ENCODE data around the gene COMP.

COMP gene

GRCh38 chr19:18772620-18773587, 18.2 kb downstream of the COMP start:
- Histone ChIP-seq H3K9me3 (ENCODE audit: control insufficient read depth in 1 of 2, low read length in 2 of 2) (no peaks in the 10 kb centered on the region), H3K36me3 (ENCODE audit: control insufficient read depth in 1 of 2, insufficient read depth in 2 of 2, low read length in 2 of 2) (peaks cover 0 to 15% of the 10 kb centered on the region in 2 donors), H3K27ac (ENCODE audit: low read length) (no peak overlapping the region), H3K4me3 (ENCODE audit: low read depth in 1 of 2, low read length in 2 of 2) (no peak overlapping the region), H3K27me3 (ENCODE audit: low read depth, low read length) (no peaks in the 10 kb centered on the region), H3K4me1 (ENCODE audit: control insufficient read depth in 1 of 2, insufficient read depth in 2 of 2, low read length in 2 of 2) (no peaks in the 10 kb centered on the region)

DNA sequence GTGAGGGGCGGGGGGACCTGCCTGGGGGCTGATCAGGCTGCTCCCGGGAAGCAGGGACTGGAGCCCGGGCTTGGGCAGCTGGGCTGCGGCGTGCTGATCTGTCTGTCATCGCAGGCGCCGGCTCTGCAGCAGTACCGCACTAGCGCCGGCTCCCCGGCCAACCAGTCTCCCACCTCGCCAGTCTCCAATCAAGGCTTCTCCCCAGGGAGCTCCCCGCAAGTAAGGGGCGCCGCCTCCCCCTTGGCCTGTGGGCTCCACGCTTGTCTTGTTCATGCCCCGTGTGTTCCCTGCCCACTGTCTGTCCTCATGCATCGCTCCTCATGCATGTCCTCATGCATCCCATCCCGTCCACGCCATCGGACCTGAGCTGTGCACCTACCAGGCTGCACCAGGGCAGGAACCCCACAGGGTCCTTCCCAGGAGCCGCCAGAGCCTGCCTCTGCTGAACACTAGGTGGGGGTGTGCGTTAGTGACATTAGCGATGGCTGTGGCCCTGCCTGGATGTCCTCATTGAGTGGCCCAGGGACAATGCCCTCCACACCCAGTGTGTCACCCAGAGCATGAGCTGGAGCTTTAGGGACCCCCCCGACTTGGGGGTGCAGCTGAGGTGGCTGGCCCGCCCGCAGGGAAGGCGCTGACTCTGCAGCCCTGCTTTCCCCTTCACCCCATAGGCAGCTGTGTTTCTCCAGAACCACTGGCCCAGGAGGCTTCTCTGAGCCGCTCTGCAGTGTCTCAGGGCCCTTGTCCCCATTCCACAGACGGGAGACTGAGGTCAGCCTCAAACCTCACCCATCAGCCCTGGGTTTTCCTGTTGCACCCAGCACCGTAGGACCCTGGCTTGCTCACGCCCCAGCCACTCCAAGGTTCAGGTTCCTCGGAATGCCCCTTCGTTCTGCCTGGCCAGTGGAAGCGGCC, 19.5 kb downstream of the COMP start:
- Histone ChIP-seq H3K4me1 (ENCODE audit: control insufficient read depth in 1 of 2, insufficient read depth in 2 of 2, low read length in 2 of 2) (no peaks in the 10 kb centered on the region), H3K36me3 (ENCODE audit: control insufficient read depth in 1 of 2, insufficient read depth in 2 of 2, low read length in 2 of 2) (peaks cover 0 to 22% of the 10 kb centered on the region in 2 donors), H3K4me3 (ENCODE audit: low read depth in 1 of 2, low read length in 2 of 2) (no peak overlapping the region), H3K9me3 (ENCODE audit: control insufficient read depth in 1 of 2, low read length in 2 of 2) (no peaks in the 10 kb centered on the region), H3K27me3 (ENCODE audit: low read depth, low read length) (no peaks in the 10 kb centered on the region), H3K27ac (ENCODE audit: low read length) (no peak overlapping the region)

DNA sequence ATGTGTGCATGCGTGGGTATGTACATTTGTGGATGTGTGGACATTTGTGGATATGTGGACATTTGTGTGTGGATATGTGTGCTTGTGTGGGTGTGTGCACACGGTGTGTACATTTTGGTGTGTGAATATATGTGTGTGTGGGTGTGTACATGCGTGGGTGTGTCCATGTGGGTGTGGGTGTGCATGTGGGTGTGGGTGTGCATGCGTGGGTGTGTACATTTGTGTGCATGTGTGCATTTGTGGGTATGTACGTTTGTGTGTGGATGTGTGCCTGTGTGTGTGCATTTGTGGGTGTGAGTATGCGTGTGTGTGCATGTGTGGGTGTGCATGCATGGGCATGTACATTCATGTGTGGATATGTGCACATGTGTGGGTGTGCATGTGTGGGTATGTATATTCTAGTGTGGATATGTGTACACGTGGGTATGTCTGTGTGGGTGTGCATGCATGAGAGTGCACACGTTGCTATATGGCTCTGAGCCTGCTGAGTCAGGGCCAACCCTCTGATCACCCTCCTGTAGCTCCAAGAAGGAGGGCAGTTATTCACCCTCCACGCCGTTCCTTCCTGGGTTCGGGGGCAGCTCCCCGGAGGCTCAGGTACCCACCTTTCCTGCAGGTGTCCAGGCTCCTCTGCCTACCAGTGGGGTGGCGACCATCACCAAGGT, 20.3 kb downstream of the COMP start:
- no peak overlapping the region for H3K4me3 ChIP-seq (ENCODE audit: low read depth in 1 of 2, low read length in 2 of 2)
- H3K27me3 ChIP-seq (ENCODE audit: low read depth, low read length) = no peaks in the 10 kb centered on the region
- H3K9me3 ChIP-seq (ENCODE audit: control insufficient read depth in 1 of 2, low read length in 2 of 2) = no peaks in the 10 kb centered on the region

GRCh38 chr19:18769989-18770528, 21.0 kb downstream of the COMP start:
- Histone ChIP-seq H3K9me3 (ENCODE audit: control insufficient read depth in 1 of 2, low read length in 2 of 2) (no peaks in the 10 kb centered on the region), H3K27ac (ENCODE audit: low read length) (no peak overlapping the region), H3K36me3 (ENCODE audit: control insufficient read depth in 1 of 2, insufficient read depth in 2 of 2, low read length in 2 of 2) (peaks cover 0 to 22% of the 10 kb centered on the region in 2 donors), H3K4me3 (ENCODE audit: low read depth in 1 of 2, low read length in 2 of 2) (no peak overlapping the region), H3K4me1 (ENCODE audit: control insufficient read depth in 1 of 2, insufficient read depth in 2 of 2, low read length in 2 of 2) (no peaks in the 10 kb centered on the region), H3K27me3 (ENCODE audit: low read depth, low read length) (no peaks in the 10 kb centered on the region)

More for the DNA sequence above, 20.3 kb downstream of the COMP start:
- Histone ChIP-seq H3K36me3 (ENCODE audit: control insufficient read depth in 1 of 2, insufficient read depth in 2 of 2, low read length in 2 of 2) (peaks cover 0 to 22% of the 10 kb centered on the region in 2 donors), H3K4me1 (ENCODE audit: control insufficient read depth in 1 of 2, insufficient read depth in 2 of 2, low read length in 2 of 2) (no peaks in the 10 kb centered on the region), H3K27ac (ENCODE audit: low read length) (no peak overlapping the region)

GRCh38 chr19:18768997-18769891, 21.9 kb downstream of the COMP start:
- no peaks in the 10 kb centered on the region for H3K4me1 ChIP-seq (ENCODE audit: control insufficient read depth in 1 of 2, insufficient read depth in 2 of 2, low read length in 2 of 2)
- H3K27ac ChIP-seq (ENCODE audit: low read length) = no peak overlapping the region
- H3K36me3 ChIP-seq (ENCODE audit: control insufficient read depth in 1 of 2, insufficient read depth in 2 of 2, low read length in 2 of 2) = peaks cover 0 to 22% of the 10 kb centered on the region in 2 donors
- H3K4me3 ChIP-seq (ENCODE audit: low read depth in 1 of 2, low read length in 2 of 2) = no peak overlapping the region
- no peaks in the 10 kb centered on the region for H3K27me3 ChIP-seq (ENCODE audit: low read depth, low read length)
- H3K9me3 ChIP-seq (ENCODE audit: control insufficient read depth in 1 of 2, low read length in 2 of 2) = no peaks in the 10 kb centered on the region

DNA sequence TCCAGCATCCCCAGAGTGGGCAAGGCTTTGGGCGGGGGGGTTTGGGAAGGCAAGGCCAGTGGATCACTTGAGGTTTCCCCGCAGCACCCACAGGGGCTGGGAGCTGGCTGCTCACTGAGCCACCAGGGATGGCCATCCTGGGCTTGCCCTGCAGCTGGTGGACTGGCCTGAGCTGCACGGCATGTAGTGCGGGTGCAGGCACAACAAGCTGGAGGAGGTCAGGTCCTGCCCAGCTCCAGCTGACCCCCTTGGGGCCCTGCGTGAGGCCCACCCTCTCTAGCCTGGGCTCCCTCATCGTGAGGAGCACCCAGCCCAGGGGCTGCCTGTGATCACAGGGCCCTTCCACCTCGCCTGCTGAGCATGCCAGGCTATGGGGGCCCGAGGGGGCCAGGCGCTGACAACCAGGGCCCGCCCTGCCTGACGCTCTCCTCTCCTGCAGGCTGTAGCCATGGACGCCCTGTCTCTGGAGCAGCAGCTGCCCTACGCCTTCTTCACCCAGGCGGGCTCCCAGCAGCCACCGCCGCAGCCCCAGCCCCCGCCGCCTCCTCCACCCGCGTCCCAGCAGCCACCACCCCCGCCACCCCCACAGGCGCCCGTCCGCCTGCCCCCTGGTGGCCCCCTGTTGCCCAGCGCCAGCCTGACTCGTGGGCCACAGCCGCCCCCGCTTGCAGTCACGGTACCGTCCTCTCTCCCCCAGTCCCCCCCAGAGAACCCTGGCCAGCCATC, 22.9 kb downstream of the COMP start:
- no peaks in the 10 kb centered on the region for H3K4me1 ChIP-seq (ENCODE audit: control insufficient read depth in 1 of 2, insufficient read depth in 2 of 2, low read length in 2 of 2)
- H3K36me3 ChIP-seq (ENCODE audit: control insufficient read depth in 1 of 2, insufficient read depth in 2 of 2, low read length in 2 of 2) = peaks cover 0 to 22% of the 10 kb centered on the region in 2 donors
- H3K27me3 ChIP-seq (ENCODE audit: low read depth, low read length) = no peaks in the 10 kb centered on the region
- H3K27ac ChIP-seq (ENCODE audit: low read length) = no peak overlapping the region
- no peaks in the 10 kb centered on the region for H3K9me3 ChIP-seq (ENCODE audit: control insufficient read depth in 1 of 2, low read length in 2 of 2)
- H3K4me3 ChIP-seq (ENCODE audit: low read depth in 1 of 2, low read length in 2 of 2) = no peak overlapping the region

GRCh38 chr19:18765224-18765623, 25.9 kb downstream of the COMP start:
- no peaks in the 10 kb centered on the region for H3K27me3 ChIP-seq (ENCODE audit: low read depth, low read length)
- no peak overlapping the region for H3K4me3 ChIP-seq (ENCODE audit: low read depth in 1 of 2, low read length in 2 of 2)
- no peaks in the 10 kb centered on the region for H3K9me3 ChIP-seq (ENCODE audit: control insufficient read depth in 1 of 2, low read length in 2 of 2)
- no peak overlapping the region for H3K27ac ChIP-seq (ENCODE audit: low read length)
- peaks cover 0 to 19% of the 10 kb centered on the region in 2 donors for H3K36me3 ChIP-seq (ENCODE audit: control insufficient read depth in 1 of 2, insufficient read depth in 2 of 2, low read length in 2 of 2)
- peaks cover 6 to 17% of the 10 kb centered on the region in 2 donors for H3K4me1 ChIP-seq (ENCODE audit: control insufficient read depth in 1 of 2, insufficient read depth in 2 of 2, low read length in 2 of 2)

DNA sequence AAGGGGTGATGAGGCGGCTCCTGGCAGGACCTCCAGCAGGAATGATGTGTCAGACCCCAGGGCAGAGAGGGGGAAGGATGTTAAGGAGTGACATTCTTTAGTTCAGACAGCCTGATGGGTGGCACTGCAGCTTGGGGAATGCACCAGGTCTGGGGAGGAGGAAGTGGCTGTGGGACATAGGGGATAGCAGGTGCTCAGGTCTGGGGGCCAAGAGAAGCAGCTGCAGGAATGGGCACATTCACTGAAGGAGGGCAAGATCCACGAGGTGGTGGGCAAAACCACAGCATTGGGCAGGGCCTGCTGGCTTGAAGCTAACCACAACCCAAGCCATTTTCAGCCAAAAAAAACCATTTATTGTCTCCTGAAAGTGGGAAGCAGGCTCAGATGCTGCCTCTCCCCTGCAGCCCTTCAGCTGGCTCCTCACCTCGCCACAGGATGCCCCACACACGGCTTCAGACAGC, 26.5 kb downstream of the COMP start:
- no peak overlapping the region for H3K27ac ChIP-seq (ENCODE audit: low read length)
- H3K36me3 ChIP-seq (ENCODE audit: control insufficient read depth in 1 of 2, insufficient read depth in 2 of 2, low read length in 2 of 2) = peaks cover 0 to 19% of the 10 kb centered on the region in 2 donors
- H3K9me3 ChIP-seq (ENCODE audit: control insufficient read depth in 1 of 2, low read length in 2 of 2) = no peaks in the 10 kb centered on the region
- no peaks in the 10 kb centered on the region for H3K27me3 ChIP-seq (ENCODE audit: low read depth, low read length)
- H3K4me1 ChIP-seq (ENCODE audit: control insufficient read depth in 1 of 2, insufficient read depth in 2 of 2, low read length in 2 of 2) = peaks cover 6 to 17% of the 10 kb centered on the region in 2 donors
- no peak overlapping the region for H3K4me3 ChIP-seq (ENCODE audit: low read depth in 1 of 2, low read length in 2 of 2)

GRCh38 chr19:18763674-18764590, 27.2 kb downstream of the COMP start:
- peaks cover 6 to 17% of the 10 kb centered on the region in 2 donors for H3K4me1 ChIP-seq (ENCODE audit: control insufficient read depth in 1 of 2, insufficient read depth in 2 of 2, low read length in 2 of 2)
- H3K27ac ChIP-seq (ENCODE audit: low read length) = no peak overlapping the region
- no peaks in the 10 kb centered on the region for H3K27me3 ChIP-seq (ENCODE audit: low read depth, low read length)
- H3K36me3 ChIP-seq (ENCODE audit: control insufficient read depth in 1 of 2, insufficient read depth in 2 of 2, low read length in 2 of 2) = peaks cover 0 to 12% of the 10 kb centered on the region in 2 donors
- no peaks in the 10 kb centered on the region for H3K9me3 ChIP-seq (ENCODE audit: control insufficient read depth in 1 of 2, low read length in 2 of 2)
- no peak overlapping the region for H3K4me3 ChIP-seq (ENCODE audit: low read depth in 1 of 2, low read length in 2 of 2)
